ENCODE data around the gene SDHAF3. TPM values are rescaled to one million over a fixed set of nuclear protein-coding genes. Genes with fewer than 3 reads are reported as not detected.

SDHAF3 gene
- total RNA-seq, 4 donors from 2014 or later, result 9.6 to 16.7 (median 14.4) TPM

GRCh38 chr7:97096037-97096436 lies 21.5 kb upstream of the SDHAF3 start:
- Histone ChIP-seq H3K36me3 (no peaks in the 10 kb centered on the region), H3K4me1 (peaks cover 0 to 13% (median 0%) of the 10 kb centered on the region in 4 donors), H3K9me3 (no peaks in the 10 kb centered on the region), H3K27me3 (no peaks in the 10 kb centered on the region), H3K27ac (no peak overlapping the region), H3K4me3 (no peak overlapping the region)
- DNase-seq (ENCODE audit: low spot score in 2 of 2), result no peak
- WGBS, 2 donors, result 91 to 95% methylated on average over 2 of the region's 2 CpGs
- TF ChIP-seq POLR2A (IDR thresholded peaks at IDR 0.05) (no peak), EP300 (IDR thresholded peaks at IDR 0.05) (no peak), CTCF (IDR thresholded peaks at IDR 0.05) (no peak)

GRCh38 chr7:97096661-97097060 lies 20.8 kb upstream of the SDHAF3 start:
- no peak for TF ChIP-seq EP300 (IDR thresholded peaks at IDR 0.05)
- TF ChIP-seq POLR2A (IDR thresholded peaks at IDR 0.05), result no peak
- TF ChIP-seq CTCF (IDR thresholded peaks at IDR 0.05), result no peak
- Histone ChIP-seq H3K4me1 (peaks cover 0 to 13% (median 0%) of the 10 kb centered on the region in 4 donors), H3K27me3 (no peaks in the 10 kb centered on the region), H3K4me3 (no peak overlapping the region), H3K9me3 (no peaks in the 10 kb centered on the region), H3K36me3 (no peaks in the 10 kb centered on the region), H3K27ac (no peak overlapping the region)
- WGBS, 2 donors, result 84 to 88% methylated on average over 4 of the region's 4 CpGs
- DNase-seq (ENCODE audit: low spot score in 2 of 2), result no peak

- WGBS, 2 donors, result 8 to 11% methylated on average over 8 of the region's 8 CpGs
- peak; percentile 63 to 86 for DNase-seq (ENCODE audit: low spot score in 2 of 2)
- Histone ChIP-seq H3K4me3 (no peak overlapping the region), H3K27ac (no peak overlapping the region), H3K4me1 (peaks cover 0 to 7% (median 0%) of the 10 kb centered on the region in 4 donors), H3K27me3 (no peaks in the 10 kb centered on the region), H3K9me3 (no peaks in the 10 kb centered on the region), H3K36me3 (no peaks in the 10 kb centered on the region)
- TF ChIP-seq POLR2A (IDR thresholded peaks at IDR 0.05), result no peak
- no peak for TF ChIP-seq EP300 (IDR thresholded peaks at IDR 0.05)
- TF ChIP-seq CTCF (IDR thresholded peaks at IDR 0.05), result peak; percentile 75 to 88 (median 82)
These were observed 12.7 kb upstream of the SDHAF3 start for GRCh38 chr7:97104719-97105238.

- H3K4me1 ChIP-seq, result peaks cover 0 to 7% (median 0%) of the 10 kb centered on the region in 4 donors
- peaks cover 0 to 5% (median 0%) of the 10 kb centered on the region in 4 donors for H3K9me3 ChIP-seq
- no peak for DNase-seq (ENCODE audit: low spot score in 2 of 2)
- H3K27ac ChIP-seq, result no peak overlapping the region
- H3K36me3 ChIP-seq, result no peaks in the 10 kb centered on the region
- 84 to 86% methylated on average over 2 of the region's 2 CpGs for WGBS, 2 donors
- TF ChIP-seq EP300 (IDR thresholded peaks at IDR 0.05) (no peak), CTCF (IDR thresholded peaks at IDR 0.05) (no peak), POLR2A (IDR thresholded peaks at IDR 0.05) (no peak)
- peaks cover 0 to 4% of the 10 kb centered on the region in 2 donors for H3K27me3 ChIP-seq
- no peak overlapping the region for H3K4me3 ChIP-seq
These were observed 10.2 kb upstream of the SDHAF3 start for GRCh38 chr7:97107192-97107800.

GRCh38 chr7:97116308-97116707 lies 1.2 kb upstream of the SDHAF3 start:
- H3K36me3 ChIP-seq, result no peaks in the 10 kb centered on the region
- DNase-seq (ENCODE audit: low spot score in 2 of 2), result no peak
- H3K4me3 ChIP-seq, result no peak overlapping the region
- H3K27me3 ChIP-seq, result peaks cover 0 to 4% of the 10 kb centered on the region in 2 donors
- H3K9me3 ChIP-seq, result no peaks in the 10 kb centered on the region
- TF ChIP-seq EP300 (IDR thresholded peaks at IDR 0.05) (no peak), CTCF (IDR thresholded peaks at IDR 0.05) (no peak), POLR2A (IDR thresholded peaks at IDR 0.05) (no peak)
- peak overlapping the region in 1 of 4 donors; percentile 86 for H3K27ac ChIP-seq
- H3K4me1 ChIP-seq, result peaks cover 0 to 22% (median 15%) of the 10 kb centered on the region in 4 donors
- 80 to 81% methylated on average over 5 of the region's 5 CpGs for WGBS, 2 donors

Data from tibial nerve (tissue), 4 donors.